K562 (cell line): ENCODE results near the gene PARP4. TPM values are rescaled to one million over a fixed set of nuclear protein-coding genes. Genes with fewer than 3 reads are reported as not detected.

Source experiments
- CHD2 ChIP-seq: IDR thresholded peaks from 2 replicates; pipeline ENCODE4 v1.6.1; 2011; ENCODE audit warnings: low read depth, low read length
- MCM7 ChIP-seq, 2 experiments: fragments of 450-650 bp; IDR thresholded peaks; 2 replicates each; pipeline ENCODE4 v1.6.1; 2016 to 2018
- PURB ChIP-seq: sonication (generic); formaldehyde crosslinking; IDR thresholded peaks from 2 replicates; pipeline ENCODE4 v1.9.0; 2021; ENCODE audit warnings: low read depth, mild to moderate bottlenecking, missing genetic modification reagents
- REST ChIP-seq, 2 experiments: fragments of 450-650 bp; formaldehyde crosslinking in 1 of 2; IDR thresholded peaks; 2 replicates each; pipeline versions ENCODE4 v1.4.0 to v1.6.1; 2014 to 2020; ENCODE audit warnings: mild to moderate bottlenecking in 2 of 2, borderline replicate concordance in 1 of 2, low read depth in 1 of 2
- TARDBP ChIP-seq: fragments of 450-650 bp; IDR thresholded peaks from 2 replicates; pipeline ENCODE4 v1.6.1; 2016
- TOE1 ChIP-seq, 2 experiments: fragments of 450-650 bp in 1 of 2; sonication (generic) in 1 of 2; formaldehyde crosslinking in 1 of 2; IDR thresholded peaks; 2 replicates each; pipeline versions ENCODE4 v1.7.1 to v1.8.0; 2016 to 2022; ENCODE audit warnings: borderline replicate concordance in 2 of 2, mild to moderate bottlenecking in 2 of 2, antibody characterized with exemption in 1 of 2, inconsistent platforms in 1 of 2, low read depth in 1 of 2, missing genetic modification reagents in 1 of 2, moderate library complexity in 1 of 2
- TRIM24 ChIP-seq, 2 experiments: fragments of 450-650 bp; IDR thresholded peaks; 2 replicates each; pipeline ENCODE4 v1.6.1; 2016
- ZNF57 ChIP-seq: fragments of 450-650 bp; formaldehyde crosslinking; IDR thresholded peaks from 2 replicates; pipeline ENCODE4 v1.4.0; 2020; ENCODE audit warnings: mild to moderate bottlenecking, moderate library complexity
- ZNF76 ChIP-seq: fragments of 250-450 bp; sonication (Bioruptor Pico); IDR thresholded peaks from 2 replicates; pipeline ENCODE4 v1.4.0; 2020; ENCODE audit warnings: mild to moderate bottlenecking, moderate library complexity, borderline replicate concordance
- ZNF785 ChIP-seq: fragments of 250-450 bp; sonication (Bioruptor Pico); IDR thresholded peaks from 2 replicates; pipeline ENCODE4 v1.4.0; 2020; ENCODE audit warnings: mild to moderate bottlenecking
- polyA plus RNA-seq, 8 experiments: library from polyadenylated mRNA; depleted of rRNA in 4 of 8; stranded (reverse) in 5 of 8; unstranded in 3 of 8; fragments of >200 nt; fragmentation: Nextera tagmentation in 2 of 8; fragmentation: Illumina TruSeq in 1 of 8; extraction: Ambion mirVana in 2 of 8; extraction: Trizol in 1 of 8; gene quantifications; 2 replicates each; pipeline versions ENCODE4 v1.2.1 to v1.2.3, GENCODE V29; 2011 to 2014; ENCODE audit warnings: inconsistent platforms in 1 of 8, missing spikeins in 1 of 8
- total RNA-seq, 7 experiments: library from RNA; depleted of rRNA in 6 of 7; stranded (reverse); fragments of >200 nt in 6 of 7; fragmentation: Illumina TruSeq in 2 of 7; extraction: Trizol in 2 of 7; gene quantifications; 2 replicates each; pipeline versions ENCODE4 v1.2.1 to v1.2.3, GENCODE V29; 2011 to 2021; ENCODE audit warnings: low replicate concordance in 1 of 7

Gene PARP4
- total and polyA plus RNA-seq, 9 of the 15 experiments (the other 6 are each of a cell fraction or from before 2014, with no cell fraction given): 6.3 to 26.3 (median 18.8) TPM

DNA sequence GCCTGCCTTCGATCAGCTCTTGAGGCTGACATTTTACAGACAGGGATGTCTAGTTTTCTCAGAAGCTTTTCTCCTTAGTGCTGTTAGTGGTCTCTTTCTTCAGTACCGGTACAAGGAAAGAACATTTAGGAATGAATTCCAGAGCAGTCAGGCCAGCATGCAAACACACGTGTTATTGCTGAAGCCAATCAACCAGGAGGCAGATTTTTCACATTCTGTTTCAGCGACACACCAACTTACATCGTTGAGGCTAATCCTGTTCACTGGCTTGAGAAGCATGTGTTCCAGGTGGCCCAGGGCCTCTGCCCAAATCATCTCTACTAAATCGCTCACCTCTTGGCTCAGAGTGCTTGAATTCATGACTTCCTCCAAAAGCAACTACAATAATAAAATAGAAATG lies 19.2 kb downstream of the PARP4 start (continued):
- TF ChIP-seq REST (IDR thresholded peaks at IDR 0.05; ENCODE audit: borderline replicate concordance) (no peak), REST (CRISPR knock-in tag; IDR thresholded peaks at IDR 0.05; ENCODE audit: low read depth) (no peak), CHD2 (no peak), ZNF76 (CRISPR knock-in tag) (no peak), ZNF57 (CRISPR knock-in tag) (no peak), TARDBP (no peak), TOE1 (IDR thresholded peaks at IDR 0.05; ENCODE audit: borderline replicate concordance) (no peak), TOE1 (CRISPR knock-in tag; IDR thresholded peaks at IDR 0.05; ENCODE audit: borderline replicate concordance, low read depth) (no peak), MCM7 (IDR thresholded peaks at IDR 0.05) (no peak), ZNF785 (CRISPR knock-in tag) (no peak), TRIM24 (IDR thresholded peaks at IDR 0.05) (no peak), PURB (no peak)
- TF ChIP-seq, all 486 proteins: peak for 0
